Activated T-cell treated with anti-CD3 and anti-CD28 coated beads, Interleukin-2, amount 50 U/mL, for 1 hour (primary cell): ENCODE results near the gene LIMD2.

Experiments used
- DNase-seq: peaks from one replicate; pipeline ENCODE4 v3.0.0-alpha.2; 2020

Gene LIMD2

DNA sequence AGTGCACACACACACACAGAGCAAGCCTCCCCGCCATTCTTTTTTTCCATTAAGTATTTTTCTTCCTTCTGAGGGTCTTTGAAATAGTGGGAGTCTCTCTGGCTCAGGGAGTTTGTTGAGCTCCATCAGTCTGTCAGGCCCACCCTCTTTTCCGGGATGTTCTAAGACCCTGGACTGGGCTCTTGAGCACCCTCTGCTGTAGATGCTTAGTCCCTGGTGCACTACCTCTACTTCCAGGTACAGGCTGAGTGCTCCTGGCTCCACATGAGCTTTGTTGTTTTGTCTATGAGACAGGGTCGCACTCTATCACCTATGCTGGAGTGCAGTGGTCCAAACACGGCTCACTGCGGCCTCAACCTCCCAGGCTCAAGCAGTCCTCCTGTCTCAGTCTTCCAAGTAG, 20.7 kb downstream of the LIMD2 start:
- no peak for DNase-seq

DNA sequence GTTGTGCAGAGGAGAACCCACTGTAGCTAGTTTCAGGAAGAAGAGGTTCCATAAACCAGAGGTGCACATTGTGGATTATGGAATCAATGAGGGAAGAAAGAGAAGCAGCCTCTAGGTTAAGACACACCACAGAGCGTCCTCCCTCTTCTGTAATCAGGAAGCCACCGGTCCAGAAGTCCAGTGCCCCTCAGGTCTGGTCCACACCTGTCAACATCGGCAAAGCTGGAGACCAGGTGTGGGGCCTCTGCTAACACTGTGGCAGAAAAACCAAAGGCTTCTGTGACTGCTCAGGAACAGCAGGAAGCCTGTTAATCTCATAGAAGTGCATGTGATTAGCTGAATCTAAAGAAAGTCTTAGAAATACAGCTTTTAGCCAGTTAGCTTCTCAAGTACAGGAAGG, 23.3 kb downstream of the LIMD2 start:
- DNase-seq = no peak

DNA sequence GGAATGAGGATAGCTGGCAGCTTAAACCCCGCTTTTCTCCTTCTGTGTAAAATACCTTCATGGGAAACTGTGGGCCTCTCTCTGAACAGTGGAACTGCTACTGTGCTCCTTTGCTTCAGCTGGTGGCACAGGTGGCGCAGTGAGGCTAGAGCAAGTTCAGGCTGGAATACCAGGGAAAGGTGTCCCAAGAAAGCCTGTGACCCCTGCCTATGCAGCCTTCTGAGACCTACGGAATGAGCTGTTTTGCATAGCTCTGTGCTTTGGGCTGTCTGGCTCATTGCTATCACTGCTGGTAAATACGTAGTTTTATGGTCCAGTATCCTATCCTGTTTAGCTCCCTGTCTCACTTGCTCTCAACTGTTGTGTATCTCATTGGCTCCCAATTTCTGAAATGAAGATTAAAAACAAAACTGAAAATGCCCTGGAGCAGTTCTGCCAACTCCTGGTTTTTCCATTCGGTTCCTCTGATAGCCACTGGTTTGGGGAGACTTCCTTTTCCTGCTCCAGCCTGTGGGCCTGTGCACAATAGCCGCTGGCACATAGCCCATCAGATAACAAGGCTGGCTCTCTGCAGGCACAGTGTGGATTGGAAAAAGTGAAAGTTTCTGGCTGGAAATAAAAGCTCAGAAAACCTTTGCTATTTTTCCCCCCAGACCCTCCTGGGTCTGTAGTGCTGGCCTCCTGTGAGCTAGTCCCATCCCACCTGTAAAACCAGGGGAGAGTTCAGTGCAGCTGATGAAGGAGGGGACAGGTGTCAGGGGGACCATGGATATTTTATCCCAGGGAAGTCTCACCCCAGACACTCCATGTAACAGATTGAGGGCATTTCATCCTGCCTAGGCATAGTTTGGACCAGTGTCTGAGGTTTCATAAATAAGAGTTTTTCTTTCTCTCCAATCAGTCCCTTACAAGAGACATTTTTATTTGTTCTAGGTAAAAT, 24.0 kb downstream of the LIMD2 start:
- DNase-seq = no peak

DNA sequence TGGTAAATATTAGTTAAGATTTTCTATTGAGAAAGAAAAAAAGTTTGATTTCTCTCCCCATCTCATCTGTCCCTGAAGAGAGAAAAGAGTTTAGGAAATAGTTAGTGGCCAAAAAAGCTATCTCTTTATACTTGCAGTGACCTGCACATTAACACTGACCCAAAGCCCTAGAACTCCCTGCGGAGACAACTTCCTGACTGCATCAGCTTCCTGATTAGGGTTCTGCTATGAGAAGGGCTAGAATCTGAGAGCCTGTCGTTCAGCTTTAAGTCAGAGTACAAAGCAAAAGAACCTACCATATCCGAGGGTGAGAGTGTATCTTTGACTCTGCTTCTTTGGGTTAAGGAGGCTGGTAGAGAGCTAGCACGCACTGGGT, 24.7 kb downstream of the LIMD2 start:
- no peak for DNase-seq

DNA sequence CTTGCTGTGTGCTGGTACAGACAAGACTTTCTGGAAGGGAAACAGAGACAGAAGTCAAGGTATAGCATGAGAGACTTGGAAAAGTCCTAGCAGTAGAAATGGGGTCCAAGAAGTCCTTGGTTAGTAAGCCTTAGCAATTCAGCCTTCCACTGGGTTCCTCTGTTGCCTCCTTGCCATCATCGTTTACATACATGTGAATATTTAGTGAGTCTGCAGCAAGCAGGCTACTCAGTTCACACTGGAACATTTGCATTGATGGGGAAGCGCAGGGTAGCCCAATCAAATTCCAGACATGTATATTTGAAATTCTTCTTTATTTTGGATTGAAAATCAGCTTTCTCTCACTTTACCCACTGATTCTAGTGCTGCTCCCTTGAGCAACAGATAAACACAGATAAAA, 27.1 kb downstream of the LIMD2 start:
- DNase-seq = no peak

DNA sequence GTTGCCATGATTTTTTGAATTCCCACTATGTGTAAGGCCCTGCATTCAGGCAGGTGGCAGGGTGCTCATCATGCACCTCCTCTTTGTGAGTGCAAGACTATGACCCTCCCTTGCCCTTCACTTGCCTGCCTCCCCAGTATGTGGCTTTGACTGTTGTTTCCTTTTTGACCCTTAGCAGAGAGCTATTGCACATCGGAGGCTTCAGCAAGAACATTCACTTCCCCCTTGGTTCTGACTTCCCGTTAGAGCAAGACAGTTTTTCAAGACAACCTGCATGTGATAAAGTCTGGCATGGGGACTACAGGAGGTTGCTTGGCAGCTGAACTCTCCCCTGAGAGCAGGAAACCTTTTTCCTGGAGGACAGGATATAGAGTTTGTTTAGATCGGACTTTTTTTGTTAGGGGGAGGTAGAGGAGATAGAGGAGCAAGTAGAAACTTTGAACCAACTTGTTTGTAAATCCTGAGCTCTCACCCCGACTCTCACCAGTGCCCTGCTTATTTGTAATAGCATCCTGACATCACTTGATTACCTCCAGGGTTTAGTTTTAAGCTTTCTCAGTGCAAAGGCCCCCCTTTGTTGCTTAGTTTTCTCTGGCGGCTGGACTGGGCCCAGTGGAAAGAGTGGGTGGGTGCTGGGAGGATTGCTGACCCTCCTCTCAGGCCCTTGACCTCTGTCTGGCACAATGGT, 34.3 kb downstream of the LIMD2 start:
- DNase-seq = no peak

DNA sequence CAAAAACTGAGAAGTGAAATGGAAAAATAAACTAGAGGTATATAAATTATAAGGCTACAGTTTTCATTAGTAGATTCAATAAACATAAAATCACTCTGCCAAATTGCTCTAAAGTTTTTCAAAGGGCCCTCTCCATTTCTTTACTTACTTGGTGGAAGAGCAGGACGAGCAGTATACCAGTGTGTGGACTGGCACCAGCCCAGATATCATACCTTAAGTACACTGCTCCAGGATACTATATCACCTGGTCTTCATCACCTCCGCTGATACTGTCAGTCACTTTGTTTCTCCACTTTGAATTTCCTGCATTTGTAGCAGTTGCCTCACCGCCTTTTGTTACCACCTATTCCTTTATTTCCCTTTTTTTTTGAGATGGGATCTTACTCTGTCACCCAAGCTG, 40.1 kb downstream of the LIMD2 start:
- no peak for DNase-seq

DNA sequence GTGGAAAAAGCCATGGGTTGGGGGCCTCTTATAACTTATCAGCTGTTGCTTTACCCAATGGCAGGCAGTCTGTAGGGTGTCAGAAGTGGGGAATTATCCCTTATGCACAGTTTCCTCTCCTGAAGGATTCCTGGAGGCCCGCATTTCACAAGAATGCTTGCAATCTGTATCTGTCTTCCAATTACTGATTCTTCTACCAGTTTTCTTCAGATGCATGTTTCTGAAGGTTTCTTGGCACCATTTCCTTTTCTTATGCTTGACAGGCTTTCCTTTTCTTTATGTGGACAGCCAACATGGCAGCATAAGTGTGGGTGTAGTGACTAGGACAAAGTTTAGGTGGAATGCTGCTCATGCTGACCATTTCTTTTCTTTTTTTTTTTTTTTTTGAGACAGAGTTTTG, 41.6 kb downstream of the LIMD2 start:
- no peak for DNase-seq

DNA sequence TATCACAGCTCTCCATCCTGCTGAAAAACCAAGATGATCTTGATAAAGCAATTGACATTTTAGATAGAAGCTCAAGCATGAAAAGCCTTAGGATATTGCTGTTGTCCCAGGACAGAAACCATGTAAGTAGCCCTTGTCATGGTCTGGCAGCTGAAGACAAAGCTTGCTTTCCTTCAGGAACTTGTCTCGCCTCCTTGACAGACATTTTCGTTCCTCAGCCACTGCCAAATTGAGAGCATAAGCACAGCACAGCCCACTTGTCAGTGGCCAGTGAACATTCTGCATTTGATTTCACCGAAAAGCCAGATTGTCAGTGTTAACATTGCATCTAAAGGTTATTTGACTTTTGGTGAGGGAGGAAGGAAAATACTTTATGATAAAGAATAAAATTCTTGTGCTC, 42.1 kb downstream of the LIMD2 start:
- DNase-seq = no peak

DNA sequence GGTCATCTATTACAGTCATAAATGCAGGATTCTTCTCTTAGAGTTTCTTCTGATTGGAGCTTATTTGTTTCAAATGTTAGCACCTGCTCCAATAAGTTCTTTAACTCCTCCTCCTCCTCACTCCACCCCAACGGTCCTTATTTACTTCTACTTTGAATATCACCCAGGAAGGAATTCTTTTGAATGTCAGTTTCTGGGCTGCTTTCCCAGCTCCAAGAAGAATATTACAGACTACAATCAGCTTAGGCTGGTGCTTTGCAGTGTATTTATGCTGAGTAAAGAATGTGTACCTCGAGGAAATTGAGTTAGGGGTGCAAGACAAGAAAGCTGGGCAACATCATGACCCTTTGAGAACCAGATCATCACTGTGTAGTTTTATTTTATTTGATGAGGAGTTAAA, 46.9 kb downstream of the LIMD2 start:
- no peak for DNase-seq

DNA sequence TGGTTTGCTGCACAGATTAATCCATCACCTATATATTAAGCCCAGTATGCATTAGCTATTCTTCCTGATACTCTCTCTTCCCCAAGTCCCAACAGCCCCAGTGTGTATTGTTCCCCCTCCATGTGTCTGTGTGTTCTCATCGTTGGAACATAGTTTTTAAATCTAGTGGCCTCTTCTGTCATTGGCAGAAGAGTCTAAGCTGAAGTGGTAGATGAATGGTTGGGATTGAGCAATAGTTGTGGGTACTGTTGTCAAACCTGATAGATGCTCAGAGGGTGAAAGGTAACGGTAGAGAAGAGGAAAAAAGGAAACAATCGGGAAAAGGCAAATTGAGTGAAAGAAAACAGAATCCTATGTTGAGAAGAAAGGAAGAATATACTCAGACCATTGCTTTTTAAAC, 47.8 kb downstream of the LIMD2 start:
- no peak for DNase-seq

DNA sequence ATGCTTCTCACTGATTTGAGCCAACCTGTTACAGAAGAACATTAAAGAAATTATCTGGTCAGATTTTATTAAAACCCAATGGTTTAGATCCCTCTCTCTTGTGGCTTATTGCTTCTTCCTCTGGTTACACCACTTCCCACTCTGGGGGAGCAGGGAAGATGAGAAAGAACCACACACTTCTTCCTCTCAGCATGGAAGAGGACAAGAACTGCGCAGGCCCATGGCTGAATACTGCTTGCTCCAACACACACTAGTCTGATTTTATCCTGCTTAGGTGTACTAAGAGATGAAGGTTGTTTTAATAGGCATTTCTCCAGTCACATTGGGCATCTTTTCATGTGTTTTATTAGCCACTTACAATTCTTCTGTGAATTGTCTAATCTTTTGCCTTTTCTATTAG, 50.1 kb downstream of the LIMD2 start:
- no peak for DNase-seq

DNA sequence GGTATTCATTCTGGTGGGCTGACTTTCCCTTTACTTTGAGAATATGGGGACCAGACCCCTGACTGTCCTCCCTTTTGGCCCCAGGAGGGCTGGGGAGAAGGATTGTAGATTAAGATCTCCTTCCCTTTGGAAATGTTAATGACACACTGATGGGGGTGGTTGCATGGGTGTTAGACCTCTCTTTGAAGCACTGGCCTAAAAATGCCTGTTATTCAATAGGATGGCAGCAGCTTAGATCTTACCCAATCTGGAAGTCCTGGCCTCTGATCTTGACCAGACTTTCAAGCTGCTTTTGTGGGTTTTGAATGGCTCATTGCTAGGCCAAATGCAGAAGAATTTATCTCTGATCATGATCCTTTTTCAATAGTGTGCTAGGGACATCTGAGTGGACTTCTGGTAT, 52.0 kb downstream of the LIMD2 start:
- DNase-seq = no peak

DNA sequence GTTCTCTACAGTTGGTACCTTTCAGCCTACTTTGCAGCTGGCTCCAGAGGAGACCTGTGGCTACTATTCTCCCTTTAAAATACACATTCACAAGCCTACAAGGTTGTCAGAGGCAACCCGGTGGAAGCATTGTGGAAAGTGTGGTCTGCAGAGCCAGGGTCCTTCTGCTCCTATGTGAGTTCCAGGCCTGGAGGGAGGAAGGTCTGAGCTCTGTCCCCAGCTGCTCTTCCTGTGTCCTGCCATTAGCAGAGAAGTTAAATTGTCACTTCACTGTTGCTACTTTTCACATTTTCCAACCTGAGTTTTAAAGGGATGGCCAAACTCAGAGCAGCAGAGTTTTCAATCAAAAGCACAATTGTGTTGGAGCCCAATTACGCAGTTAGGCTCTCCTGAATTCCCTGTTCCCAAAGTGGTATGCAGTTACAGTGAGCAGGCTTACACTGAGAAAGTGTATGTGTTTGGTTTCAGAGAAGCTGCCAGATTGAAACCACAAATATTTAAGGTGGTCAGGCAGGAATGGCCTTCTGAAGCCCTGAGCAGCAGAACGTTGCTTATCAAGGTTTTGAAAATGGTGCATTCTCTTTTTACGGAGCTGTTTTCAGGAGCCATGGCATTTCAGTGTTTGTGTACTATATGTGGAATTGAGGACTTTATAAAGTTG, 52.7 kb downstream of the LIMD2 start:
- DNase-seq = no peak

DNA sequence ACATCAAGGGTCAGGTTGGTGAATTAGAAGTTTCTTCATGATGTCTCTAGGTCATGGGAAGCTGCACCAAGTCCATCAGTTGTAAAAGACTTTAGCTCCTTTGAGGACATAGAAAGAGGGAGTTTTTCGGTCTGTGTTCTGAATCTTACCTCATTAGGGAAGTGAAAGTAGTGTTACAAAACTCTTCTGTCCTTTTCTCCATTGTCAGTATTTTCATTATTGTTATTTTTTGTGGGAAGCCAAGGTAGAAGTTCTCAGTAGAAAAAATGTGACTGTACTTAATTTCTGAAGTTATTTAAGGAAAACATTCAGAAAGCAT, 53.5 kb downstream of the LIMD2 start:
- no peak for DNase-seq
